Adrenal gland (tissue), 5 donors: ENCODE measurements around the gene PAQR8.

ENCODE experiments used
- CTCF ChIP-seq, 6 experiments: fragments of 450-650 bp in 4 of 6; fragments of 200-600 bp in 2 of 6; sonication (generic) in 1 of 6; IDR thresholded peaks; 1 replicate in 5 of 6; 2 replicates in 1 of 6; pipeline versions ENCODE4 v1.5.1 to v1.8.0; 2016 to 2021; ENCODE audit warnings: antibody characterized with exemption in 6 of 6, mild to moderate bottlenecking in 2 of 6, moderate library complexity in 1 of 6
- POLR2A ChIP-seq, 2 donors: fragments of 450-650 bp; IDR thresholded peaks; one replicate each; pipeline ENCODE4 v1.6.1; 2017; ENCODE audit warnings: antibody characterized with exemption in 2 of 2, mild to moderate bottlenecking in 2 of 2, moderate library complexity in 1 of 2
- donor health status: DM: no; HTN: no; CAD: no.

GRCh38 chr6:52375780-52376556 lies 14.0 kb downstream of the PAQR8 start:
- no peak for TF ChIP-seq CTCF (IDR thresholded peaks at IDR 0.05)
- no peak for TF ChIP-seq POLR2A (IDR thresholded peaks at IDR 0.05)
